ENCODE data around the gene MYEF2. TPM values are rescaled to one million over a fixed set of nuclear protein-coding genes. Genes with fewer than 3 reads are reported as not detected.

Gene MYEF2
- polyA plus RNA-seq, 1 of the 3 experiments (the other 2 are of a cell fraction), result 11.6 TPM

GRCh38 chr15:48112242-48112641 lies 65.9 kb downstream of the MYEF2 start (continued):
- TF ChIP-seq ZBTB33 (IDR thresholded peaks at IDR 0.05; ENCODE audit: borderline replicate concordance, low read depth), result no peak
- TF ChIP-seq GATA2 (CRISPR knock-in tag; IDR thresholded peaks at IDR 0.05), result no peak
- no peak for TF ChIP-seq ELF1 (IDR thresholded peaks at IDR 0.05)
- no peak for TF ChIP-seq NFIC (IDR thresholded peaks at IDR 0.05; ENCODE audit: borderline replicate concordance)
- TF ChIP-seq USF1 (IDR thresholded peaks at IDR 0.05; ENCODE audit: borderline replicate concordance, low read depth), result no peak
- TF ChIP-seq YY1 (IDR thresholded peaks at IDR 0.05; ENCODE audit: low read depth), result no peak
- TF ChIP-seq TCF12 (IDR thresholded peaks at IDR 0.05), result no peak
- TF ChIP-seq FOXM1 (IDR thresholded peaks at IDR 0.05; ENCODE audit: low read depth), result no peak
- no peak for TF ChIP-seq REST (IDR thresholded peaks at IDR 0.05; ENCODE audit: low read depth, low read length)
- TF ChIP-seq SMC3 (IDR thresholded peaks at IDR 0.05; ENCODE audit: low read depth, low read length), result peak; percentile 80
- TF ChIP-seq SIN3A (IDR thresholded peaks at IDR 0.05; ENCODE audit: borderline replicate concordance, low read depth, low read length), result no peak

DNA sequence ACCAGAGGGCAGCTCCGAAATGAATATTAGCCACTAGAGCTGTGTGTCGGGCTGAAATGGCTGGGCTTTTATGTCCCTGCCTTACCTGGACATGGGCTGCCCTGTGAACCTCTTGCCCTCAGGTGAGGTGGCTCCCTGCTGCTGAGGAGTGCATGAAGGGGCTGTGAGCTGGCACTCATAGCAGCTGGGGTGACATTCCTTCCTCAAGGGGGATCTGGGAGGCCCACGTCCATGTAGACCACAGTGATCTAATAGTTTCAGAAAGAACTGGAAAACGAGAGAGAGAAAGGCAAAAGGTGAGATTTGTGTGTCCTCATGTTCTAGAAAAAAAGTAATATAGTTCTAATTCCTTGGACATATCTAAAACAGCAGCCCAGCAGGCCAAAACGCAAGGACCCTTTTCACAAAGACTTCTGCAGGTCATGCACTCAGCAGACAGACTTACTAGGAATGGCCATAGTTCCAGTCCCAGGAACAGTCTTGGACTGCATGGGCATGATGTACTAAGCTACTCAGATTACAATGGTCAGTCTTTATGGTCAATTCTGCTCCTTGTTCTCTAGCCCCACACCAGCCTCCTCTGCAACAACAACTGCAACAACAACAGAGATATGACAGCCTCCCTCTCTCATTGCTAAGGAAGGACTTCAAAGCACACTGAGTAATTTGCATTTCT lies 68.1 kb downstream of the MYEF2 start:
- no peak for TF ChIP-seq FOXM1 (IDR thresholded peaks at IDR 0.05; ENCODE audit: low read depth)
- no peaks in the 10 kb centered on the region for H4K20me1 ChIP-seq (ENCODE audit: insufficient read depth)
- no peak overlapping the region for H3K4me3 ChIP-seq (ENCODE audit: low read depth in 2 of 2, low read length in 1 of 2)
- DNase-seq, result no peak
- no peaks in the 10 kb centered on the region for H3K9me3 ChIP-seq
- H2AFZ ChIP-seq (ENCODE audit: low read depth), result no peak overlapping the region
- no peaks in the 10 kb centered on the region for H3F3A ChIP-seq (replicated peaks; ENCODE audit: insufficient read depth)
- no peak overlapping the region for H3K9ac ChIP-seq
- no peaks in the 10 kb centered on the region for H3K79me2 ChIP-seq (ENCODE audit: insufficient read depth)
- H3K4me1 ChIP-seq (ENCODE audit: control insufficient read depth in 1 of 2, insufficient read depth in 2 of 2, low read depth in 1 of 2, low read length in 1 of 2), result no peaks in the 10 kb centered on the region; a peak in 1 of 4 replicates
- H3K9me2 ChIP-seq, result no peaks in the 10 kb centered on the region
- no peak overlapping the region for H3K4me2 ChIP-seq
- H3K36me3 ChIP-seq (replicated peaks in 1 of 2; ENCODE audit: control insufficient read depth in 1 of 2, insufficient read depth in 2 of 2, low read length in 1 of 2), result no peaks in the 10 kb centered on the region
- H3K27me3 ChIP-seq (ENCODE audit: insufficient read depth), result no peaks in the 10 kb centered on the region
- no peak overlapping the region for H3K27ac ChIP-seq (ENCODE audit: low read depth in 2 of 2, low read length in 1 of 2)
- WGBS (ENCODE audit: low lambda C conversion rate), result 52% methylated on average over 4 of the region's 5 CpGs
- ChIA-PET POLR2A (no interaction called here), CTCF (interaction anchor here (1.5 to 5.4 kb wide), 2 partner anchors 9 to 141 kb away, joined by 3 to 46 read pairs; no protein-coding TSS in a partner anchor)
